ENCODE measurements around the gene TBC1D8B. TPM values are rescaled to one million over a fixed set of nuclear protein-coding genes. Genes with fewer than 3 reads are reported as not detected.

Gene TBC1D8B
- total and polyA plus RNA-seq, 2 of the 8 experiments (the other 6 are each of a cell fraction or from before 2014, with no cell fraction given) = 0.91 to 8.4 TPM

- TF ChIP-seq USF2 (IDR thresholded peaks at IDR 0.05; ENCODE audit: low read length) (no peak), ATF3 (IDR thresholded peaks at IDR 0.05; ENCODE audit: insufficient read depth, low read depth, low read length) (no peak), RFX5 (IDR thresholded peaks at IDR 0.05; ENCODE audit: borderline replicate concordance, low read depth, low read length) (no peak), TEAD4 (IDR thresholded peaks at IDR 0.05; ENCODE audit: low read depth, low read length) (no peak), YY1 (IDR thresholded peaks at IDR 0.05; ENCODE audit: low read depth, low read length) (no peak)
Measured at GRCh38 chrX:106903856-106904528, 101.5 kb downstream of the TBC1D8B start (continued).

Data from H1 (cell line).